GM12874 (cell line): ENCODE results near the gene OSBPL5.

ENCODE experiments used
- CTCF ChIP-seq: IDR thresholded peaks from 2 replicates; pipeline ENCODE4 v1.5.1; 2011; ENCODE audit warnings: low read depth, mild to moderate bottlenecking, control low read depth, low read length, moderate library complexity; ENCODE audit not compliant: insufficient read depth

The OSBPL5 gene, protein sequence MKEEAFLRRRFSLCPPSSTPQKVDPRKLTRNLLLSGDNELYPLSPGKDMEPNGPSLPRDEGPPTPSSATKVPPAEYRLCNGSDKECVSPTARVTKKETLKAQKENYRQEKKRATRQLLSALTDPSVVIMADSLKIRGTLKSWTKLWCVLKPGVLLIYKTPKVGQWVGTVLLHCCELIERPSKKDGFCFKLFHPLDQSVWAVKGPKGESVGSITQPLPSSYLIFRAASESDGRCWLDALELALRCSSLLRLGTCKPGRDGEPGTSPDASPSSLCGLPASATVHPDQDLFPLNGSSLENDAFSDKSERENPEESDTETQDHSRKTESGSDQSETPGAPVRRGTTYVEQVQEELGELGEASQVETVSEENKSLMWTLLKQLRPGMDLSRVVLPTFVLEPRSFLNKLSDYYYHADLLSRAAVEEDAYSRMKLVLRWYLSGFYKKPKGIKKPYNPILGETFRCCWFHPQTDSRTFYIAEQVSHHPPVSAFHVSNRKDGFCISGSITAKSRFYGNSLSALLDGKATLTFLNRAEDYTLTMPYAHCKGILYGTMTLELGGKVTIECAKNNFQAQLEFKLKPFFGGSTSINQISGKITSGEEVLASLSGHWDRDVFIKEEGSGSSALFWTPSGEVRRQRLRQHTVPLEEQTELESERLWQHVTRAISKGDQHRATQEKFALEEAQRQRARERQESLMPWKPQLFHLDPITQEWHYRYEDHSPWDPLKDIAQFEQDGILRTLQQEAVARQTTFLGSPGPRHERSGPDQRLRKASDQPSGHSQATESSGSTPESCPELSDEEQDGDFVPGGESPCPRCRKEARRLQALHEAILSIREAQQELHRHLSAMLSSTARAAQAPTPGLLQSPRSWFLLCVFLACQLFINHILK

GRCh38 chr11:3165152-3165705 lies at the start of gene OSBPL5:
Gene OSBPL5 (minus strand): TSS chr11:3165310. CDS start chr11:3129148, 36,162 bp downstream.
- no peak for TF ChIP-seq CTCF

- no peak for TF ChIP-seq CTCF
Measured at GRCh38 chr11:3214420-3214699, 49.2 kb upstream of the OSBPL5 start.

DNA sequence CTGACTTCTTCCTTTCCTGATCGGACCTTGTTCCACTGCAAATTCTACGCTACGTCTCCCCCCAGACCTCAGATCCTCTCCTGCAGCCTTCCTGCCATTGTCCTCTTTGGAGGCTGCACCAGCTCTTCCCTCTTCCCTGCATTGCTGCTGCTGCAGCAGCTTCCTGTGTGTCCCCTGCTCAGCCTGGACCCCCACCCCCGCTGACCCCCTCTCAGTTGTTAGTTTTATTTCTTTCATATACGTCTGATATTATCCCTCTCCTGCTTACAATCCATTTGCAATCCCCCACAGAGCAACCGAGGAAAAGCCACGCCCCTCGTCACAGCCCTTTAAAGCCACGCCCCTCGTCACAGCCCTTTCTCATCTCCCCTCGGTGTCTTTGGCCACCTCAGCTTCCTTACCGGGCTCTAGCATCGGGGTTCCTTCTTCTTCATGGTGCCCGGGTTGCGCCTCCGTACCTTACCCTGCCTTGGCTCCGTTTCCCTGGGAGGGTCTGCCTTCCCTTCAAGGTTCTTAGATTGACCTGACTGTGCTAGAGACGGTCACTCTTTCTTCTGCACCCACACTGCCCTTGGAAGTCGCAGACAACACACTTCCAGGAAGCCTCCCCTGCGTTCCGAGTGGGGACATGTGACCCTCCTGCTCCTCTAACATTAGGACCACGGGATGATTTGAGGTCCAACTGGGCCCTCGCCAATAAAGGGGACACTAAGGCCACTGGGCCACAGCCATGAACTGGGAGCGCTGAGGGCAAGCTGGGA lies 48.7 kb upstream of the OSBPL5 start:
- no peak for TF ChIP-seq CTCF

DNA sequence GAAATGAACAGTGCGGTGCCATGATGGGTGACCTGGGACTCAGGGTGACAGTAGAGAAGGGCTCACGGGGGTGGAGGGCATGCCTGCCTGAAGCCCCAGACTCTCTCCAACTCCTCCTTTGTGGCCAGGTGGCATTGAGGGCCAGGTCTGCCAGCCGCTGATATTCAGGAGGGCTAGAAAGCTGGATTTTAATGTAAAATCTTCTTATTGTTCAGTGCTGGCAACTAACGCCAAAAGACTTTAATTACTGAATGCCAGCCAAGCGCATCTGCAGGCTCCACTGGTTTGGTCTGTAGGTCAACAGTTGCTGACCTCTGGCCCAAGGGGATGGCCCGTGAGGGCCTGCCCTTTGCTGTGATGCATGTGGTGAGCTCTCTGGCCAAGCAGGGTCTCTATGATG lies 43.2 kb upstream of the OSBPL5 start:
- TF ChIP-seq CTCF: no peak

- no peak for TF ChIP-seq CTCF
Measured at GRCh38 chr11:3207526-3208189, 42.5 kb upstream of the OSBPL5 start.

- no peak for TF ChIP-seq CTCF
Measured at GRCh38 chr11:3206922-3207204, 41.8 kb upstream of the OSBPL5 start.
